CD14-positive monocyte (primary cell): ENCODE results near the gene VCP. TPM values are rescaled to one million over a fixed set of nuclear protein-coding genes. Genes with fewer than 3 reads are reported as not detected.

Source experiments
- DNase-seq, 3 donors: peaks; one replicate each; pipeline ENCODE4 v3.0.0-alpha.2; 2011 to 2022
- H2AFZ ChIP-seq: 2 replicates; pipeline ENCODE4 v1.6.0; 2012; ENCODE audit warnings: mild to moderate bottlenecking, low read depth, low read length, inconsistent platforms; ENCODE audit not compliant: insufficient read depth, poor library complexity, severe bottlenecking
- H3K27ac ChIP-seq, 2 donors: 1 replicate in 1 of 2; 2 replicates in 1 of 2; pipeline ENCODE4 v1.5.1; 2012 to 2013; ENCODE audit warnings: low read length in 2 of 2, control low read depth in 1 of 2, inconsistent platforms in 1 of 2, low read depth in 1 of 2, mild to moderate bottlenecking in 1 of 2
- H3K27me3 ChIP-seq, 2 donors: one replicate each; pipeline versions ENCODE4 v1.6.0 to v1.6.1; 2011 to 2013; ENCODE audit warnings: low read length in 2 of 2; ENCODE audit not compliant: control insufficient read depth in 2 of 2, insufficient read depth in 2 of 2
- H3K36me3 ChIP-seq, 2 donors: replicated peaks in 1 of 2; 1 replicate in 1 of 2; 2 replicates in 1 of 2; pipeline versions ENCODE4 v1.5.1 to v1.6.1; 2012 to 2013; ENCODE audit warnings: low read length in 2 of 2, control low read depth in 1 of 2, inconsistent platforms in 1 of 2, mild to moderate bottlenecking in 1 of 2; ENCODE audit not compliant: insufficient read depth in 2 of 2, control insufficient read depth in 1 of 2
- H3K4me1 ChIP-seq, 2 donors: 1 replicate in 1 of 2; 2 replicates in 1 of 2; pipeline versions ENCODE4 v1.5.1 to v1.6.1; 2012 to 2013; ENCODE audit warnings: low read length in 2 of 2, control low read depth in 1 of 2, inconsistent platforms in 1 of 2, mild to moderate bottlenecking in 1 of 2, moderate library complexity in 1 of 2; ENCODE audit not compliant: insufficient read depth in 2 of 2, control insufficient read depth in 1 of 2
- H3K4me2 ChIP-seq: replicated peaks from 2 replicates; pipeline ENCODE3; 2012; ENCODE audit warnings: low read length, moderate library complexity, mild to moderate bottlenecking; ENCODE audit not compliant: poor library complexity, severe bottlenecking; ENCODE audit errors: extremely low read depth
- H3K4me3 ChIP-seq, 3 experiments: fragments of 200-600 bp in 1 of 3; sonication (generic) in 1 of 3; replicated peaks in 1 of 3; 1 replicate in 2 of 3; 2 replicates in 1 of 3; pipeline ENCODE4 v1.5.1; 2011 to 2013; ENCODE audit warnings: low read length in 3 of 3, mild to moderate bottlenecking in 3 of 3, control low read depth in 2 of 3, low read depth in 2 of 3, inconsistent platforms in 1 of 3, moderate library complexity in 1 of 3
- H3K79me2 ChIP-seq: 2 replicates; pipeline ENCODE4 v1.6.0; 2012; ENCODE audit warnings: mild to moderate bottlenecking, control low read depth, inconsistent platforms, low read length, moderate library complexity; ENCODE audit not compliant: insufficient read depth
- H3K9ac ChIP-seq: 2 replicates; pipeline ENCODE4 v1.6.0; 2017; ENCODE audit warnings: low read length, mild to moderate bottlenecking; ENCODE audit not compliant: insufficient read depth, poor library complexity, severe bottlenecking
- H3K9me3 ChIP-seq, 2 donors: replicated peaks in 1 of 2; 1 replicate in 1 of 2; 2 replicates in 1 of 2; pipeline versions ENCODE4 v1.5.1 to v1.6.1; 2012 to 2013; ENCODE audit warnings: low read length in 2 of 2, control low read depth in 1 of 2; ENCODE audit not compliant: control insufficient read depth in 1 of 2, insufficient read depth in 1 of 2
- H4K20me1 ChIP-seq: 2 replicates; pipeline ENCODE4 v1.6.0; 2012; ENCODE audit warnings: mild to moderate bottlenecking, low read length, control low read depth, moderate library complexity; ENCODE audit not compliant: insufficient read depth
- H3K27ac Mint-ChIP-seq, 7 donors: one replicate each; pipeline ENCODE4 v1.8.0; 2020; ENCODE audit warnings: mild to moderate bottlenecking in 7 of 7, mixed read lengths in 7 of 7, moderate library complexity in 6 of 7, inconsistent platforms in 2 of 7
- H3K27me3 Mint-ChIP-seq, 3 donors: one replicate each; pipeline ENCODE4 v1.8.0; 2021 to 2022; ENCODE audit warnings: low read depth in 3 of 3, mild to moderate bottlenecking in 3 of 3, mixed read lengths in 3 of 3, moderate library complexity in 3 of 3, inconsistent platforms in 1 of 3
- H3K36me3 Mint-ChIP-seq, 2 donors: one replicate each; pipeline ENCODE4 v1.8.0; 2020; ENCODE audit warnings: mixed read lengths in 2 of 2, inconsistent platforms in 1 of 2, mild to moderate bottlenecking in 1 of 2
- H3K4me1 Mint-ChIP-seq: one replicate; pipeline ENCODE4 v1.8.0; 2020; ENCODE audit warnings: mild to moderate bottlenecking, mixed read lengths
- H3K4me3 Mint-ChIP-seq, 2 donors: one replicate each; pipeline ENCODE4 v1.8.0; 2020; ENCODE audit warnings: mild to moderate bottlenecking in 2 of 2, mixed read lengths in 2 of 2, moderate library complexity in 1 of 2
- H3K9me3 Mint-ChIP-seq, 7 donors: one replicate each; pipeline ENCODE4 v1.8.0; 2020 to 2022; ENCODE audit warnings: mixed read lengths in 7 of 7, mild to moderate bottlenecking in 6 of 7, moderate library complexity in 6 of 7, inconsistent platforms in 2 of 7
- WGBS: methylation state at CpG from one replicate; pipeline ENCODE4 v1.1.5; 2013; ENCODE audit warnings: missing lambda C conversion rate; ENCODE audit not compliant: insufficient coverage; 5-methylcytosine and 5-hydroxymethylcytosine counted together
- intact Hi-C, 2 donors: fragments of 100-400 bp; cut with micrococcal nuclease; formaldehyde crosslinking; loops; one replicate each; pipeline versions ENCODE4 v1.15.0 to v1.15.1; 2023
- polyA plus RNA-seq, 3 donors: library from polyadenylated mRNA; depleted of rRNA in 1 of 3; unstranded in 2 of 3; stranded (reverse) in 1 of 3; fragments of 300-500 nt in 2 of 3; fragments of >200 nt in 1 of 3; fragmentation: Illumina TruSeq in 2 of 3; gene quantifications; 1 replicate in 2 of 3; 2 replicates in 1 of 3; pipeline ENCODE4 v1.2.3, GENCODE V29; 2012 to 2021
- TF ChIP-seq, protein P1 (sequence below): fragments of 200-600 bp; IDR thresholded peaks from one replicate; pipeline ENCODE4 v1.8.0; 2022; ENCODE audit warnings: antibody characterized with exemption, mild to moderate bottlenecking

The VCP gene
- polyA plus RNA-seq, 3 donors, result 100 to 180 (median 130) TPM

- TF ChIP-seq, protein P1, sequence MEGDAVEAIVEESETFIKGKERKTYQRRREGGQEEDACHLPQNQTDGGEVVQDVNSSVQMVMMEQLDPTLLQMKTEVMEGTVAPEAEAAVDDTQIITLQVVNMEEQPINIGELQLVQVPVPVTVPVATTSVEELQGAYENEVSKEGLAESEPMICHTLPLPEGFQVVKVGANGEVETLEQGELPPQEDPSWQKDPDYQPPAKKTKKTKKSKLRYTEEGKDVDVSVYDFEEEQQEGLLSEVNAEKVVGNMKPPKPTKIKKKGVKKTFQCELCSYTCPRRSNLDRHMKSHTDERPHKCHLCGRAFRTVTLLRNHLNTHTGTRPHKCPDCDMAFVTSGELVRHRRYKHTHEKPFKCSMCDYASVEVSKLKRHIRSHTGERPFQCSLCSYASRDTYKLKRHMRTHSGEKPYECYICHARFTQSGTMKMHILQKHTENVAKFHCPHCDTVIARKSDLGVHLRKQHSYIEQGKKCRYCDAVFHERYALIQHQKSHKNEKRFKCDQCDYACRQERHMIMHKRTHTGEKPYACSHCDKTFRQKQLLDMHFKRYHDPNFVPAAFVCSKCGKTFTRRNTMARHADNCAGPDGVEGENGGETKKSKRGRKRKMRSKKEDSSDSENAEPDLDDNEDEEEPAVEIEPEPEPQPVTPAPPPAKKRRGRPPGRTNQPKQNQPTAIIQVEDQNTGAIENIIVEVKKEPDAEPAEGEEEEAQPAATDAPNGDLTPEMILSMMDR, result no peak
- peaks cover 7 to 12% of the 10 kb centered on the region in 2 donors for H3K36me3 Mint-ChIP-seq
- Histone ChIP-seq H3K4me3 (peak within 1 kb of the TSS; percentile 52 to 91 (median 72)), H3K36me3 (no peaks in the 10 kb centered on the region), H3K9me3 (no peaks in the 10 kb centered on the region), H3K27ac (peak within 1 kb of the TSS; percentile 95 to 98), H3K79me2 (peaks cover 43% of the 10 kb centered on the region), H3K4me2 (peak within 1 kb of the TSS; percentile 89), H3K9ac (peak within 1 kb of the TSS; percentile 89), H3K27me3 (no peaks in the 10 kb centered on the region), H3K4me1 (peaks cover 42 to 52% of the 10 kb centered on the region in 2 donors), H4K20me1 (peaks cover 30% of the 10 kb centered on the region), H2AFZ (peak within 1 kb of the TSS; percentile 81)
- peak within 1 kb of the TSS; percentile 97 to 99 for H3K4me3 Mint-ChIP-seq
- intact Hi-C loops, result loop anchor here (2.0 to 10.0 kb wide), 7 partner anchors 46 to 451 kb away; partner anchors contain the start of genes CCL27 (in 1 of the 2), DNAJB5 (in 1 of the 2) and UNC13B (in 1 of the 2)
- DNase-seq, result peak; percentile 94 to 98 (median 96)
- WGBS, result 0% methylated on average over 37 of the region's 54 CpGs
- peak within 1 kb of the TSS; percentile 99 to 100 (median 99) for H3K27ac Mint-ChIP-seq
- peaks cover 0 to 3% (median 0%) of the 10 kb centered on the region in 7 donors for H3K9me3 Mint-ChIP-seq
- H3K4me1 Mint-ChIP-seq, result peaks cover 50% of the 10 kb centered on the region
- peaks cover 0 to 7% (median 0%) of the 10 kb centered on the region in 3 donors for H3K27me3 Mint-ChIP-seq
Observed at GRCh38 chr9:35115680-35116538, 43.5 kb upstream of the VCP start, which contains the start of gene ATOSB. Gene ATOSB (minus strand): TSS chr9:35115862. CDS start chr9:35108274, 7,588 bp downstream.

DNA sequence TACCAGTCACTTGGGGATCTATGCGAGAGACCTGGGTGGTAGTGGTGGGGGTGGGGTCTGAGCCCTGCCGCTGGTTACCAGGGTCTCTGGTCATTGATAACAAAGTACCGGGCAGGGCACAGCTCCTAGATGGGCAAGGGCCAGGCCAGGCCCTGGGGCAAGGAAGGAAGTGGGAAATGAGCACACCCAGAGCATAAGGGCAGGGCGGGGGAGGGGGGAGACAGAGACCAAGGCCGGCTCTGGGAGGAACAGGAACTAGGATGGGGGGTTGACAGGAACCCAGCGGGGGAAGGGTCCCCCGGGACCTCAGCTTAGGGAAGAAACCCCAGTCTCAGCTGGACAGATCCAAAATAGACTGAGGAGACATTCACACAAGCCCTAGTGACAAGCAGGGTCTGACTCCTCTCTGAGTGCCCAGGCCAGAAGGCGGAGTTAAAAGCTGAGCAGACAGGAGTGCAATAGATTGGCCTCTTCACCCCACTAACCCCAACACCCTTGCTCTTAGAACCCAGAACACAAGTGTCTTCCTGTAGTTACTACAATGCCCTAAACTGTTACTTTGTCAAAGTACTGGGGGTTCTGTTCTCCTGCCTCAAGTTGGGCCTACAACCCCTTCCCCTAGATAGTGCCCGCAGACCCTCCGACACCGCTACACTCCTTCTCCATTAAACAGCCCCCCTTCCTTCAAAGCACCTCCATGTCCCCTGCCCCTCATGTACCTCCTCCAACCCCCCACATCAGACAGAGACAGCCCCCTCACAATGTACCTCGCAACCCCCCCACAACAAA lies 42.6 kb upstream of the VCP start:
- peaks cover 51 to 61% of the 10 kb centered on the region in 2 donors for H3K4me1 ChIP-seq
- Mint-ChIP-seq H3K9me3 (peaks cover 0 to 3% (median 0%) of the 10 kb centered on the region in 7 donors), H3K4me1 (peaks cover 58% of the 10 kb centered on the region), H3K36me3 (peaks cover 7 to 20% of the 10 kb centered on the region in 2 donors), H3K27ac (peak overlapping the region; percentile 99 to 100 (median 99)), H3K4me3 (peak overlapping the region; percentile 97 to 99), H3K27me3 (peaks cover 0 to 6% (median 0%) of the 10 kb centered on the region in 3 donors)
- TF ChIP-seq, protein P1, result no peak
- intact Hi-C loops, result loop anchor here (2.0 to 10.0 kb wide), 10 partner anchors 43 to 617 kb away; partner anchors contain the start of genes CCDC107 (in 1 of the 2), CCL27 (in 1 of the 2), CREB3 (in 1 of the 2) and DNAJB5 (in 1 of the 2)
- H3K79me2 ChIP-seq, result peaks cover 51% of the 10 kb centered on the region
- peak overlapping the region; percentile 89 for H3K9ac ChIP-seq
- no peaks in the 10 kb centered on the region for H3K36me3 ChIP-seq
- DNase-seq, result peak; percentile 85 to 92 (median 91)
- peak overlapping the region; percentile 52 to 91 (median 72) for H3K4me3 ChIP-seq
- peak overlapping the region; percentile 95 to 98 for H3K27ac ChIP-seq
- no peaks in the 10 kb centered on the region for H3K9me3 ChIP-seq
- H4K20me1 ChIP-seq, result peaks cover 38% of the 10 kb centered on the region
- 0% methylated on average over 10 of the region's 12 CpGs for WGBS
- H2AFZ ChIP-seq, result peak overlapping the region; percentile 81
- peak overlapping the region; percentile 89 for H3K4me2 ChIP-seq
- no peaks in the 10 kb centered on the region for H3K27me3 ChIP-seq
